ENCODE results near the gene HYAL1.
A peak's percentile ranks its signal among the peaks of the same experiment; 100 is the strongest.
"Not testable (repeated sequence)": the region's sequence is repeated elsewhere in the genome, so short reads cannot be mapped to it uniquely, and the experiment has no call there.

The HYAL1 gene

DNA sequence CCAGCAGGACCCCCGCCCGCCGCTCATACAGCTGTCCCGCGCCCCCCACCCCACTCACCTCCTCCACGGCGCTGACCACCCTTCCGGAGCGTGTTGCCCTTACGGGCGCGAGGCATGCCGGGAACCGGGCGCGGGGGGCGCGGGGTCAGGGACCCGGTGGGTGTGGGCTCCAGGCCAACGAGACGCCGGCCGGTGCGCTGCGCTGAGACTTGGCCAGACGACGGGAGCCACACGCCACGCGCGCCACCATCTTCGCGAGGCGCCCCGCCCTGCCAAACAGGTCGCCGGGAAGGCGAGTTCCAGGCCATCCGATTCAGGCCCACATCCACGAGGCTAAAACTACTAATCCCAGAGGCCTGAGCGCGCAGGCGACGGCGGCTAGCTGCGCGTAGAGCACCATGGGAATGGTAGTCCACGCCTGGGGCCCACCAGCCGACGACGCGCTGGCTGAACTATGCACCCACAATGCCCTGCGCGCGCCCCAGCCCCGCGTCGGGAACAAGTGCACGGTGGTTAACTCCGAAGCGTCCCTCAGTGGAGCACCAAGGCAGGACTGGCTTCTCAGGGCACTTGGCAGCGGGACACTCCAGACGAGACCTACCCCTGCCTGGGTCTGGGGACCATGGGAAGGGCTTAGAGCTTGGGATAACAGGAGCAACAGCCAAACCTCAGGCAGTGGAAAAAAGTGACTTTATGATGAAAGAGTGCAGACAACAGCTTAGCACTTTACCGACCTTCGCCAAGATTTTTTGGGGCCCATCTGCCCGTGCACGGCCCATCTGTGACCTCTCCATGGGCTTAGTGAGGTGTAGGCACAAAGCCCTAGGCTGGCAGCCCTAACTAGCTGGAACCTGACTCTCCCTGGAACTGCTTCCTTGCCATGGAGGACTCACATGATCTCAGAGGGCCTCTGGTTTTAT is 11.0 kb downstream of the HYAL1 start, which contains the start of gene IFRD2:
TSS of gene IFRD2 (minus strand) at position 271 of the 920 bp plus-strand sequence. CDS start at position 116, 155 bp downstream.
- peak; percentile 98 for DNase-seq

DNA sequence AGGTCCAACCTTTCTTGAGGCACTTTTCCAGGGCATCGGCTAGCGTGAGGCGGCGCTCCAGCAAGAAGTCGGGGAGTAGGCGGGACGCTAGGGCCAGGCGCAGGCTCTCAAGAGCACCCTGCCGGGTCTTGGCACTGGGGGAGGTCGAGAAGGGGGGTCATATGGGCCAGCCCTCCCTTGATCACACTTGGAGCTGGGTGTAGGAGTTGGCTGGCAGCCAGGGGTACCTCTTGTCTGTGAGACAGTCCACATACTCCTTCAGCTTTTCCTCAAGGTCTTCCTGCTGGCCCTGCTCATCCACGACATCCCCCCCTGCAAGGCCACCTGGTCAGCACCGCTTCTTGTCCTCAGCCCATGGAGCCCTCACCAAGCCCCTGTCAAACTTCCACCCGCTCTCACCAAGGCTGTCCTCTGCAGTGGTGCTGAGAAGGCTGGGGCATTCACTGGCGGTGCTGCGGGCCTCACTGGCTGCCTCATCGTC is 13.2 kb downstream of the HYAL1 start:
- DNase-seq = peak; percentile 35

DNA sequence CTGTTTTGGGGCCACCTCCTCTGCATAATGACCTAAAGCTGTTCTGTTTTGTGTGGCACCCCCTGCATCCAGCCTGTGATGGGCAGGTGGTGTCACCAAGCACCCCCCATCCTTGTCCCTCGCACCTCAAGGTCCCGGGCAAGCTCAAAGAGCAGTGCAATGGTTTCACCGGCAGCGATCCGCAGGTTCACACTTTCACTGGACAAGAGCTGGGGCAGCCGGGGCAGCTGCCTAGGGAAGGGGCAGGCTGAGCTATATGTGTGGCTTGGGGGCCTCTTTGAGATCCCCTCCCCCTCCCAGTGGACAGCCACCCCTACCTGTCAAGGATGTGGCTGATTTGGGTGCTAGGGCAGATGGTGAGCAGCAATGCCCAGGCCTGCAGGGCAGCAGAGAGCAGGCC is 14.2 kb downstream of the HYAL1 start:
- DNase-seq = peak; percentile 31

DNA sequence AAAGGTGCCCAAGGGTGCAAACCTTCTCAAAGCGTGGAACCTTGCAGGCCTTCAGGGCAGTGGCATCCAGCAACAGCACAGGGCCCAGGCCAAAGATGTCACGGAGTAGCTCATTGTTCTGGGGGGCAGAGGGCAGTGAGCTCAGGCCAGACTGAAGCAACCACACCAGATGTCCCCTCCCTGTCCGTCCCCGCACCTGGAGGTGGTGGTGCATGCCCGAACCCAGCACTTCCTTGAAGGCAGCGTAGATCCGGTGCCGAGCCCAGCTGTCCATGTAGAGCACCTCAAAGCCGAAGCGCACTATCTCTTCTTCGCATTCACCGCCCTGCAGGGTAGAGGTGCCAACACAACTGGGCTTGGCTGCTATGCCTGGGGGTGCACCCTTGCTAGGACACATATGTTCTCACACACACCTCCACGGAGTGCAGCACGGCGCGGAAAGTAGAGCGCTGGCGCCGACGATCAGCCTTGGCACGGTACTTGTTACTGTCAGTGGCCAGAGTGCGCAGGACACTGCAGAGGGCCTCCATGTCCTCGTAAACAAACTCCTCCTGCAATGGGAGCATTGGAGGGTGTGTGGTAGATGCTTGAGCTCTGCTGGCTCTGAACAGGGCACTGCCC is 14.9 kb downstream of the HYAL1 start:
- peak; percentile 25 for DNase-seq

DNA sequence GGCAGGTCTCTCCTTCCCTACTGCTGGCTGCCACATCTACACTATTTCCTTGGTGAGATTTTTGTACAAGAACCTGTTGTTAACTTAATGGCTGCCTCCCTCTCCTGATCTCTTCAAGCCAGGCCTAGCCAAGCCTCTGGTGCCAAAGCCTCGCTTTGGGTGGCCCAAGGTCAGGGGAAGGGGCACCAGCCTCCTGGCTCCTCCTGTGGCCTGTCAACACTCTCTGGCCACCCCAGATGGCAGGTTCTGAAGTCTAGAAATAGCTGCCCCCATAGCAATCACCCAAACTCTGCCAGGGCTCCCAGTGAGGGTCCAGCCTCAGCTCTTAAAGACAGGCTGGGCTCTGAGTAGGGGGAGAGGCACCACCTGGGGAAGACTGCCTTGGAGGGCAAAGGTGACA is 16.1 kb downstream of the HYAL1 start:
- no peak for DNase-seq

- DNase-seq = peak; percentile 25
Observed at GRCh38 chr3:50286322-50287227, 16.8 kb downstream of the HYAL1 start.

DNA sequence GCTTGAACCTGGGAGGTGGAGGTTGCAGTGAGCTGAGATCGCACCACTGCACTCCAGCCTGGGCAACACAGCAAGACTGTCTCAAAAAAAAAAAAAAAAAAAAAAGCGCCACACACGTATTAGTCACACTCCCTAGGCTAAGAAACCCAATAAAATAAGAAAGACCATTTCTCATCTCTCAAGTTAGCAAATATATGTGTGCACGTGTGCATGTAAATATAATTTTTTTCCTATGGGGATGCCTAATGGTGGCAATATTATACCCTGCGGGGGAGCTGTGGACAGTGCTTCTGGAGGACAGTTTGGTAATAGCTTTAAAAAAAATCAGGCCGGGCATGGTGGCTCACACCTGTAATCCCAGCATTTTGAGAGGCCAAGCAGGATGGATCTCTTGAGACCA is 19.3 kb downstream of the HYAL1 start:
- not testable (repeated sequence) for DNase-seq

GRCh38 chr3:50279255-50280016 is 23.9 kb downstream of the HYAL1 start:
- DNase-seq = no peak

DNA sequence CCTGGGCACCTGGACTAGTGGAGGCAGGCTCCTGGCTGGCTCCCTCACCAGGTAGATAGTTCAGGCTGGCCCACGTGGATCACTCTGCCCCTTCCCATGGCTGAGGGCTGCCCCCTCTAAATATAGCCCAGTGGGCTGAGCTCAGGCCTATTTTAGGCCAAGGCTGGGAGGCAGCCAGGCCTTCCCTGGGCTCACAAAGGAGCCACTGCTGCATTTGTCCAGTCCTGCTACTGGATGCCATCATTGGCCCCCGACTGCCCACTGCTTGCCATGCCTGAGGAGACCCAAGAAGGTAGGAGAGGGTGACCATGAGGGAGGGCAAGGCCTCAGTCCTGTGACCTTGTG is 24.5 kb downstream of the HYAL1 start, which contains the start of gene LSMEM2:
TSS of gene LSMEM2 (plus strand) at position 208 of the 345 bp plus-strand sequence. CDS start at position 235, 27 bp downstream.
- DNase-seq = no peak

DNA sequence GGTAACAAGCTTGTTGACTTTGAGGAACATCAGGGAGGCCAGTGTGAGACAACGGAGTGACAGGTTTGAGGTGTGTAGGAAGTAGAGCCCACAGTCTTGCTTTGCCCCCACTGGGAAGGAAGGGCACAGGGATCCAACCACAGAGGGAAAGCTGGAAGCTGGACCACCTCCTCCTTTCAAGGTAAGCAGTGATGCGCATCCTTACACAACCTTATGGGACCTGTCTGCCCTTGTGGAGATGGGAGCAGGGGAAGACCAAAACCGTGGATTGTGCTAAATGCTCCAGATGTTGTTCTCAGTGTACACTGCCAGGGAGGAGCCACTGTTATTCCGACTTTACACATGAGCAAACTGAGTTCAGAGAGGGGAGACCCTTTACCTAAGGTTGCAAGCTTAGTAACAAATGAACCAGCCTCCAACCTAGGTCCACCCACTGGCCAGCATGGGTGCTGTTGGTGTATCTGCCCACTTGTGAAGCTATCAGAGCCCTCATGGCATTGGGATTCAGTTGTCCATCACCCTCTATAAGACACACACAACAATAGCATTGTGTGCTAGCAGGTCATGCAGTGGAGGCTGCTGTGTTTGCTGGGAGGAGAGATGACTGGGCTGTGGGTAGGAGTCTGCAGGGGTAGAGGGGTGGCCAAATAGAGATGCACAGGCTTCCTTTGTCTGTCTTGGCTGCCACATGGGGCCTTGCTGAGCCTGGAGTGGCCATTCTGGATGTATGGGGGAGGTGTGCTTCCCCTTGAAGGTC is 25.1 kb downstream of the HYAL1 start:
- DNase-seq = no peak

- DNase-seq = no peak
Observed at GRCh38 chr3:50276762-50277101, 26.6 kb downstream of the HYAL1 start.

DNA sequence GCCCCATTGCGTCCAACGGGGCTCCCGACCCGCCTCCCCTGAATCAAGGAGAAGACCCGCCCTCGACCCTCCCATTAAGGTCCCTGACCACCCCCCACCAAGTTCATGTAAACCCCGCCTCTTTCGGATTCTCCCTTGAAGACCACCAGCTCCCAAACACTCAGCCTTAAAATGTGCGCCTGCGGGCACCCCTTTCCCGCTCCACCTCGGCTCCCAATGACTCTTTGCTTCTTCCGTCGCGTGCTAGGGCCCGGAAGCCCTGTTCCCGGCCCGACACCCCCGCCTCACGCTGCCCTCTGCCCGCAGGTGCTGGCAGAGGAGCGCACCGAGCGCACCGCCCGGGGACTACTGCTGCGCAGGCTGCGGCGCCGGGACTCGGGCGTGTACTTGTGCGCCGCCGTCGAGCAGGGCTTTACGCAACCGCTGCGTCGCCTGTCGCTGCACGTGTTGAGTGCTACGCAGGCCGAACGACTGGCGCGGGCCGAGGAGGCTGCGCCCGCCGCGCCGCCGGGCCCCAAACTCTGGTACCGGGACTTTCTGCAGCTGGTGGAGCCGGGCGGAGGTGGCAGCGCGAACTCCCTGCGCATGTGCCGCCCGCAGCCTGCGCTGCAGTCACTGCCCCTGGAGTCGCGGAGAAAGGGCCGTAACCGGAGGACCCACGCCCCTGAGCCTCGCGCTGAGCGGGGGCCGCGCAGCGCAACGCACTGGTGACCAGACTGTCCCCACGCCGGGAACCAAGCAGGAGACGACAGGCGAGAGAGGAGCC is 27.2 kb downstream of the HYAL1 start:
- no peak for DNase-seq

GRCh38 chr3:50275141-50275995 is 28.0 kb downstream of the HYAL1 start:
- no peak for DNase-seq

GRCh38 chr3:50274371-50275104 is 28.8 kb downstream of the HYAL1 start:
- DNase-seq = no peak

GRCh38 chr3:50273689-50274065 is 29.7 kb downstream of the HYAL1 start:
- no peak for DNase-seq

DNA sequence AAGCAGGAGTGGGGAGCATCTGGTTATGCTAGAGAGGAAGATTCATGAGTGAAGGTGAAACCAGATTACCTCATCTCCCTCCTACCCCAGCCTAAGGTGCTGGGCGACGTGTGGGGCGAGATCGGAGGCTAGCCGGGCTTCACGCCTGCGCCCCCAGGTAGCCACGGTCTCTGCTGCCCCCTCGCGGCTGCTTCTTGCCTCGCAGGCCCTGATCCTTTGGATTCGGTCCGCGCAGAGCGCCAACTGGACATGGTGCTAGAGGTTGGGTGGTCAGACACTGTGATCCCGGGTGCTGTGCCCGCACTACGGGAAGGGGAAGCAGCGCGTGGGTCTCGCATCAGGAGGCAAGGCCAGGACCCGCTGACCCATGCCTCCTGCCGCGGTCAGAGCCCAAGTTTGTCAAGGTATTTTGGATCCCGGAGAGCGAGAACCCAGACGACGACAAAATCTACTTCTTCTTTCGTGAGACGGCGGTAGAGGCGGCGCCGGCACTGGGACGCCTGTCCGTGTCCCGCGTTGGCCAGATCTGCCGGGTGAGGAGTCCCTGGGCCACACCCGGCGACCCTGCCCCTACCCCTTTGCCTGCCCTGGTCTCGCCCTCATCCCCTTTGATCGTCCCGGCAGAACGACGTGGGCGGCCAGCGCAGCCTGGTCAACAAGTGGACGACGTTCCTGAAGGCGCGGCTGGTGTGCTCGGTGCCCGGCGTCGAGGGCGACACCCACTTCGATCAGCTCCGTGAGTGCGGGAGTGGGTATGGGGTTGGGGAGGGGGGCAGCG is 30.3 kb downstream of the HYAL1 start:
- peak; percentile 86 for DNase-seq

GRCh38 chr3:50272538-50272910 is 30.9 kb downstream of the HYAL1 start:
- not testable (repeated sequence) for DNase-seq

DNA sequence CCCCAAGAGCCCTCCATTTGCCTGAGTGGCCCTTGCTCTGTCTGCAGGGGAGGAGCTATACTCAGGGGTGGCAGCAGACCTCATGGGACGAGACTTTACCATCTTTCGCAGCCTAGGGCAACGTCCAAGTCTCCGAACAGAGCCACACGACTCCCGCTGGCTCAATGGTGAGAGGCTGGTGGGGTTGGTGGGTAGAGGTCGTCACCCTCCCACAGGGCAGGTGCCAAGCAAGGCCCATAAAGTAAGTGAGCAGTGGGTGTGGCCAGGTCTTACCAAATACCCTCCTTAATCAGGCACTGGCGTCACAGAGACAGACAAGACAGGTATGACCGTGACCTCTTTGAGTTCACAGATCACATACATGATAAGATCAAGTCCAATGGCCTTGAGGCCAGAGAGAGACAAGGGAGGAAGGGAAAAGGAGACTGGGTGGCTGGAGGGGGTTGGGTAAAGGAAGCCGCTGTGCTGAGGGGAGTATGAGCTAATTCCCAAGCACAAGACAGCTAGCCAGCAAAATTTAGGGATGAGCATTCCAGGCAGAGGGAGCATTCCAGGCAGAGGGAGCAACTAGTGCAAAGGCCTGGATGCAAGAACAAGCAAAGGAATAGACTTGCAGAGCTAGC is 31.9 kb downstream of the HYAL1 start:
- DNase-seq = no peak

Measured in left hindlimb (tissue), 1 donor.